Astrocyte of the spinal cord (primary cell): ENCODE results near the gene VAX1.

ENCODE experiments used
- DNase-seq: peaks from one replicate; pipeline ENCODE4 v3.0.0; 2011; ENCODE audit warnings: low read depth, low spot score
- H3K4me3 ChIP-seq: 2 replicates; pipeline ENCODE4 v1.5.1; 2011; ENCODE audit warnings: low read depth, mild to moderate bottlenecking, low read length, moderate library complexity
- CTCF ChIP-seq: IDR thresholded peaks from 2 replicates; pipeline ENCODE4 v1.5.1; 2012; ENCODE audit warnings: low read depth, mild to moderate bottlenecking, low read length, inconsistent platforms
- in situ Hi-C: cut with HindIII; loops from 2 replicates; pipeline ENCODE4 v1.10.0; 2017; ENCODE audit warnings: low sequenced_read_pairs

VAX1 gene

GRCh38 chr10:117135026-117135372, 3.1 kb downstream of the VAX1 start:
- H3K4me3 ChIP-seq: no peak overlapping the region
- in situ Hi-C loops: no loop called here
- no peak for TF ChIP-seq CTCF
- no peak for DNase-seq

GRCh38 chr10:117134306-117135025, 3.6 kb downstream of the VAX1 start:
- in situ Hi-C loops: no loop called here
- DNase-seq: no peak
- no peak for TF ChIP-seq CTCF
- H3K4me3 ChIP-seq: no peak overlapping the region

GRCh38 chr10:117134056-117134305, 4.1 kb downstream of the VAX1 start:
- no peak for DNase-seq
- in situ Hi-C loops: no loop called here
- no peak for TF ChIP-seq CTCF
- no peak overlapping the region for H3K4me3 ChIP-seq

GRCh38 chr10:117133273-117134055, 4.6 kb downstream of the VAX1 start:
- in situ Hi-C loops: no loop called here
- no peak for DNase-seq
- no peak for TF ChIP-seq CTCF
- H3K4me3 ChIP-seq: no peak overlapping the region

- no peak for TF ChIP-seq CTCF
- H3K4me3 ChIP-seq: no peak overlapping the region
- DNase-seq: no peak
- in situ Hi-C loops: no loop called here
Measured at GRCh38 chr10:117132751-117133231, 5.3 kb downstream of the VAX1 start.

GRCh38 chr10:117131376-117132327, 6.4 kb downstream of the VAX1 start:
- in situ Hi-C loops: no loop called here
- no peak overlapping the region for H3K4me3 ChIP-seq

More at GRCh38 chr10:117131376-117132327, 6.4 kb downstream of the VAX1 start:
- TF ChIP-seq CTCF: no peak
- no peak for DNase-seq
